IMR-90 (cell line): Measurements from ENCODE around the gene PRKCB. TPM values are rescaled to one million over a fixed set of nuclear protein-coding genes. Genes with fewer than 3 reads are reported as not detected.

Experiments used
- ATAC-seq: fragments of 200-7000 bp; cut with Tn5 transposase; 2 replicates; pipeline ENCODE4 v1.9.1; 2020; ENCODE audit warnings: low read depth, mild to moderate bottlenecking, moderate library complexity
- BruUV-seq: library from RNA; stranded (reverse); fragments of 400-500 nt; replicated peaks from 2 replicates; lab custom pipeline; 2021; lab: Mats Ljungman, UMichigan
- CTCF ChIA-PET: fragments of 300-600 bp; formaldehyde crosslinking; extraction: SDS; loops from one replicate; lab custom pipeline; 2021; ENCODE audit warnings: antibody characterized with exemption; lab: Yijun Ruan, JAX
- POLR2A ChIA-PET: fragments of 300-600 bp; sonication (Branson Sonifier 250); formaldehyde crosslinking; loops from one replicate; lab custom pipeline; 2022; ENCODE audit warnings: antibody characterized with exemption; ENCODE audit not compliant: unreplicated experiment; lab: Charles Lee
- DNase-seq: peaks from one replicate; pipeline ENCODE4 v3.0.0; 2013
- H2AFZ ChIP-seq: replicated peaks from 2 replicates; pipeline ENCODE3; 2013; ENCODE audit warnings: low read length, mild to moderate bottlenecking; ENCODE audit not compliant: poor library complexity
- H2AK5ac ChIP-seq: 2 replicates; pipeline ENCODE4 v1.6.1; 2013; ENCODE audit warnings: low read depth, low read length, inconsistent platforms
- H2AK9ac ChIP-seq: replicated peaks from 2 replicates; pipeline ENCODE3; 2013; ENCODE audit warnings: mild to moderate bottlenecking, low read depth, low read length, moderate library complexity; ENCODE audit not compliant: poor library complexity
- H2BK120ac ChIP-seq: 2 replicates; pipeline ENCODE4 v1.6.1; 2013; ENCODE audit warnings: low read depth, low read length, inconsistent platforms
- H2BK15ac ChIP-seq: 3 replicates; pipeline ENCODE4 v1.6.1; 2013; ENCODE audit warnings: low read depth, low read length, inconsistent platforms
- H2BK20ac ChIP-seq: 2 replicates; pipeline ENCODE4 v1.6.1; 2013; ENCODE audit warnings: low read depth, mild to moderate bottlenecking, inconsistent platforms, low read length, moderate library complexity
- H2BK5ac ChIP-seq: 2 replicates; pipeline ENCODE4 v1.6.1; 2013; ENCODE audit warnings: mild to moderate bottlenecking, low read depth, low read length, inconsistent platforms; ENCODE audit not compliant: poor library complexity, severe bottlenecking
- H3K14ac ChIP-seq: replicated peaks from 2 replicates; pipeline ENCODE4 v1.6.1; 2013; ENCODE audit warnings: low read depth, low read length, inconsistent platforms
- H3K18ac ChIP-seq: 2 replicates; pipeline ENCODE4 v1.6.1; 2013; ENCODE audit warnings: low read depth, low read length, control low read depth
- H3K23ac ChIP-seq: 2 replicates; pipeline ENCODE4 v1.6.1; 2013; ENCODE audit warnings: low read depth, low read length, inconsistent platforms
- H3K27ac ChIP-seq: 2 replicates; pipeline ENCODE4 v1.5.1; 2013; ENCODE audit warnings: mild to moderate bottlenecking, control low read depth, low read length; ENCODE audit not compliant: insufficient read depth
- H3K27me3 ChIP-seq: 2 replicates; pipeline ENCODE4 v1.6.1; 2013; ENCODE audit warnings: low read length; ENCODE audit not compliant: control insufficient read depth, insufficient read depth
- H3K36me3 ChIP-seq: 2 replicates; pipeline ENCODE4 v1.6.1; 2013; ENCODE audit warnings: low read length, mixed read lengths; ENCODE audit not compliant: control insufficient read depth, insufficient read depth
- H3K4ac ChIP-seq: 2 replicates; pipeline ENCODE4 v1.6.1; 2013; ENCODE audit warnings: low read depth, low read length, inconsistent platforms
- H3K4me1 ChIP-seq: 2 replicates; pipeline ENCODE4 v1.6.1; 2013; ENCODE audit warnings: low read length, mixed read lengths; ENCODE audit not compliant: control insufficient read depth, insufficient read depth
- H3K4me2 ChIP-seq: 2 replicates; pipeline ENCODE4 v1.6.1; 2013; ENCODE audit warnings: low read depth, mild to moderate bottlenecking, control low read depth, low read length, moderate library complexity
- H3K4me3 ChIP-seq: 2 replicates; pipeline ENCODE4 v1.5.1; 2013; ENCODE audit warnings: low read depth, mild to moderate bottlenecking, control low read depth, low read length, moderate library complexity; ENCODE audit not compliant: insufficient read depth
- H3K56ac ChIP-seq: 2 replicates; pipeline ENCODE4 v1.6.1; 2013; ENCODE audit warnings: low read length, inconsistent platforms; ENCODE audit not compliant: insufficient read depth; ENCODE audit errors: extremely low read depth
- H3K79me1 ChIP-seq, 2 experiments: 2 replicates each; pipeline ENCODE4 v1.6.1; 2013; ENCODE audit warnings: low read length in 2 of 2, inconsistent platforms in 1 of 2, low read depth in 1 of 2
- H3K9ac ChIP-seq: 2 replicates; pipeline ENCODE4 v1.6.1; 2013; ENCODE audit warnings: low read depth, low read length, control low read depth
- H3K9me1 ChIP-seq: 2 replicates; pipeline ENCODE4 v1.6.1; 2013; ENCODE audit warnings: low read length, inconsistent platforms; ENCODE audit not compliant: insufficient read depth
- H3K9me3 ChIP-seq: 2 replicates; pipeline ENCODE4 v1.6.1; 2013; ENCODE audit warnings: low read length; ENCODE audit not compliant: control insufficient read depth, insufficient read depth
- H4K20me1 ChIP-seq: 2 replicates; pipeline ENCODE4 v1.6.1; 2013; ENCODE audit warnings: low read length, inconsistent platforms; ENCODE audit not compliant: insufficient read depth
- H4K5ac ChIP-seq: 2 replicates; pipeline ENCODE4 v1.6.1; 2013; ENCODE audit warnings: mild to moderate bottlenecking, low read depth, low read length, control low read depth
- H4K8ac ChIP-seq, 2 experiments: 2 replicates each; pipeline ENCODE4 v1.6.1; 2013; ENCODE audit warnings: low read depth in 2 of 2, low read length in 2 of 2, control low read depth in 1 of 2, inconsistent platforms in 1 of 2
- H4K91ac ChIP-seq: 2 replicates; pipeline ENCODE4 v1.6.1; 2013; ENCODE audit warnings: low read depth, low read length, inconsistent platforms; ENCODE audit not compliant: insufficient read depth
- MXI1 ChIP-seq: IDR thresholded peaks from 2 replicates; pipeline ENCODE4 v1.6.1; 2012; ENCODE audit warnings: low read depth, mild to moderate bottlenecking, low read length, moderate library complexity, borderline replicate concordance
- WGBS, 2 experiments: methylation state at CpG; one replicate each; pipeline versions ENCODE4 v1.1.5 to v1.1.7; 2013; ENCODE audit warnings: missing lambda C conversion rate in 2 of 2; ENCODE audit not compliant: insufficient read length in 1 of 2; ENCODE audit errors: extremely low coverage in 2 of 2; 5-methylcytosine and 5-hydroxymethylcytosine counted together
- dilution Hi-C: fragments of 300-500 bp; cut with HindIII; formaldehyde crosslinking; loops from one replicate; pipeline ENCODE4 v1.14.3; 2018; ENCODE audit warnings: low sequenced_read_pairs; ENCODE audit not compliant: unreplicated experiment
- in situ Hi-C: fragments of 300-500 bp; cut with MboI; formaldehyde crosslinking; loops from 3 replicates; pipeline ENCODE4 v1.14.3; 2019; ENCODE audit warnings: low sequenced_read_pairs, inconsistent platforms, mixed read lengths
- intact Hi-C: fragments of 100-400 bp; cut with micrococcal nuclease; formaldehyde crosslinking; loops from 2 replicates; pipeline ENCODE4 v1.10.0; 2022
- polyA plus RNA-seq, 3 experiments: library from polyadenylated mRNA; depleted of rRNA; stranded (reverse); fragments of >200 nt; gene quantifications; 2 replicates each; pipeline ENCODE4 v1.2.3, GENCODE V29; 2012; ENCODE audit warnings: low replicate concordance in 1 of 3
- total RNA-seq: library from RNA; depleted of rRNA; stranded (reverse); fragments of >200 nt; gene quantifications from 2 replicates; pipeline ENCODE4 v1.2.3, GENCODE V29; 2012

Gene PRKCB
- total and polyA plus RNA-seq, 2 of the 4 experiments (the other 2 are of a cell fraction): under 0.01 TPM; not detected in 1

DNA sequence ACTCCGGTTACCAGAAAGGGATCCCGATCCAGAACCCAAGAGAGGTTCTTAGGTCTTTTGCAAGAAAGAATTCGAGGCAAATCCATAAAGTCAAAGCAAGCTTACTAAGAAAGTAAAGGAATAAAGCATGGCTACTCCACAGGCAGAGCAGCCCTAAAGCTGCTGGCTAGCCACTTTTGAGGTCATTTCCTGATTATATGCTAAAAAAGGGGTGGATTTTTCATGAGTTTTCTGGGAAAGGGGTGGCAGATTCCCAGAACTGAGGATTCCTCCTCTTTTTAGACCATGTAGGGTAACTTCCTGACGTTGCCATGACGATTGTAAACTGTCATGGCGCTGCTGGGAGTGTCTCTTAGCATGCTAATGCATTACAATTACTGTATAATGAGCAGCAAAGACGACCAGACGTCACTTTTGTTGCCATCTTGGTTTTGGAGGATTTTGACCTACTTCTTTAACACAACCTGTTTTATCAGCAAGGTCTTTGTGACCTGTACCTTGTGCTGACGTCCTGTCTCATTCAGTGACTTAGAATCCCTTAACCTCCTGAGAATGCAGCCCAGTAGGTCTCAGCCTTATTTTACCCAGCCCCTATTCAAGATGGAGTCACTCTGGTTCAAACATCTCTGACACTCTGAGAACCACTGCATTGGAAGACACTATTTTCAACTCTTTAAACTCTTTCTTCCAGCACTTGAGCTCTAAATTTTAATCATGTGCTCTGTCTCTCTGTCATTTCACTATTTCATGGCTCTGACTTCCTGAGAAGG lies 216.7 kb downstream of the PRKCB start:
- no peak overlapping the region for H3K4me2 ChIP-seq
- H2BK15ac ChIP-seq: no peak overlapping the region
- H4K8ac ChIP-seq: no peak overlapping the region
- ChIA-PET CTCF (interaction anchor here (1.1 kb wide), 1 partner anchor 11 kb away, joined by 3 read pairs; no protein-coding TSS in a partner anchor), POLR2A (no interaction called here)
- no peaks in the 10 kb centered on the region for H3K9me3 ChIP-seq
- no peak overlapping the region for H2BK5ac ChIP-seq
- ATAC-seq (no peak), DNase-seq (no peak)
- no peak overlapping the region for H3K56ac ChIP-seq
- H2BK20ac ChIP-seq: no peak overlapping the region
- H2BK120ac ChIP-seq: no peak overlapping the region
- no peaks in the 10 kb centered on the region for H3K27me3 ChIP-seq
- H3K27ac ChIP-seq: no peak overlapping the region
- no peak overlapping the region for H3K9ac ChIP-seq
- H3K4me1 ChIP-seq: no peaks in the 10 kb centered on the region
- no peaks in the 10 kb centered on the region for H4K20me1 ChIP-seq
- dilution Hi-C loops (no loop called here), in situ Hi-C loops (no loop called here), intact Hi-C loops (no loop called here)
- no peak overlapping the region for H3K23ac ChIP-seq
- no peaks in the 10 kb centered on the region for H3K9me1 ChIP-seq
- H3K18ac ChIP-seq: no peak overlapping the region
- no peak overlapping the region for H2AK5ac ChIP-seq
- no CpG with 5 or more reads among the region's 9 CpGs for WGBS, 2 experiments
- H2AFZ ChIP-seq: no peak overlapping the region
- H4K91ac ChIP-seq: no peak overlapping the region
- H3K4ac ChIP-seq: no peak overlapping the region
- no peaks in the 10 kb centered on the region for H3K36me3 ChIP-seq
- H3K14ac ChIP-seq: no peak overlapping the region
- no peaks in the 10 kb centered on the region for H3K79me1 ChIP-seq
- H4K5ac ChIP-seq: no peak overlapping the region
- no peak for TF ChIP-seq MXI1
- H3K4me3 ChIP-seq: no peak overlapping the region
- H2AK9ac ChIP-seq: no peak overlapping the region
- no TSS peak for BruUV-seq
